ENCODE measurements around the gene POTEG.
"Not testable (repeated sequence)": the region's sequence is repeated elsewhere in the genome, so short reads cannot be mapped to it uniquely, and the experiment has no call there.

Gene POTEG

DNA sequence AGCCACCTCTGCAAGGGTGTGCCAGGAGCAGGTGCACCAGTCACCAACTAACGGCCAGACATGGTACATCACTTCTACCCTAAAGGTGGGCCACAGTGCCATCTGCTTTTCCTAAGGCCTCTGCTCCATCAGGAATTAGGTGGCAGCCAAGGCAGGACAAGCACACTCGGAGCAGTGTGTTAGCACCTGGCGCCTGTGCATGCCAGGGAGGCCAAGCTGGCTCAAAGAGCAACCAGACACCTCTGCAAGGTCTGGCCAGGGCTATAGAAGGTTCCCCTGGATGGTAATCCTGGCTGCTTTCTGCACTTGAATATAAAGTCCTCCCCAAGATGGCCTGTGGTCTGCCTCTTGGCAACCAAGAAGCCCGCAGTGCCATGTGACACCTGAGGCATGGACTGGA is 45.4 kb downstream of the POTEG start:
- H4K12ac ChIP-seq (ENCODE audit: low read depth, low read length); DNase-seq; H2BK5ac ChIP-seq (ENCODE audit: low read depth, low read length, poor library complexity); H3K4ac ChIP-seq (ENCODE audit: low read depth, low read length); H3K27me3 ChIP-seq (ENCODE audit: insufficient read depth, low read length); H3K4me3 ChIP-seq (ENCODE audit: low read depth, low read length); H3K36me3 ChIP-seq (ENCODE audit: control insufficient read depth in 1 of 2, insufficient read depth in 2 of 2, low read length in 2 of 2); H3K23ac ChIP-seq (ENCODE audit: low read length); H3K79me1 ChIP-seq (ENCODE audit: low read length); H4K8ac ChIP-seq (ENCODE audit: low read depth, low read length); H3K27ac ChIP-seq (ENCODE audit: low read depth, low read length); H2AFZ ChIP-seq (ENCODE audit: insufficient read depth, low read length, poor library complexity); H3K9me3 ChIP-seq (ENCODE audit: insufficient read depth, low read depth, low read length); H3K9ac ChIP-seq (ENCODE audit: low read length); H3K18ac ChIP-seq (ENCODE audit: low read length); H2BK120ac ChIP-seq (ENCODE audit: insufficient read depth, low read length, poor library complexity); H4K91ac ChIP-seq (ENCODE audit: low read depth, low read length); H3K14ac ChIP-seq (ENCODE audit: low read length); H3K79me2 ChIP-seq (ENCODE audit: control insufficient read depth, insufficient read depth, low read length, poor library complexity); H2BK12ac ChIP-seq (ENCODE audit: low read length); H3K4me2 ChIP-seq (ENCODE audit: low read length); H2AK5ac ChIP-seq (ENCODE audit: low read length); H3K4me1 ChIP-seq (ENCODE audit: control insufficient read depth in 1 of 2, insufficient read depth in 2 of 2, low read length in 2 of 2): not testable (repeated sequence)
- no CpG with 5 or more reads among the region's 4 CpGs for WGBS (ENCODE audit: extremely low coverage, insufficient coverage, insufficient read length)

DNA sequence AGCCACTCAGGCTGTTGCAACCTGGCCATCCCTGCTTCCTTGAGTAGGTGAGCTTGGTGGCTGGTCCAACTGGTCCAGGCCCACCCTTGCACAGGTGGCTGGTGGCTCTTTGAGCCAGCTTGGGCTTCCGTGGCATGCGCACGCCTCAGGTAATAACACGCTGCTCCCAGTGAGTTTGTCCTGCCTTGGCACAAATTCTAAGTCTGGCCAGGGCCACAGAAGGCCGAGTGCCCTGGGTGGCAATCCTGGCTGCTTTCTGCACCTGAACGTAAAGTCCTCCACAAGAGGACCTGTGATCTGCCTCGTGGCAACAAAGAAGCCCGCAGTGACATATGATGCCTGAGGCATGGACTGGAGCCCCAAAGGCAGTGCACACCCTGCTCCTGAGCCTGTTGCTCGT is 47.1 kb downstream of the POTEG start:
- H3K4me3 ChIP-seq (ENCODE audit: low read depth, low read length); H3K4ac ChIP-seq (ENCODE audit: low read depth, low read length); H2AK5ac ChIP-seq (ENCODE audit: low read length); H4K91ac ChIP-seq (ENCODE audit: low read depth, low read length); H2AFZ ChIP-seq (ENCODE audit: insufficient read depth, low read length, poor library complexity); H3K79me1 ChIP-seq (ENCODE audit: low read length); DNase-seq; H4K8ac ChIP-seq (ENCODE audit: low read depth, low read length); H3K4me1 ChIP-seq (ENCODE audit: control insufficient read depth in 1 of 2, insufficient read depth in 2 of 2, low read length in 2 of 2); H3K18ac ChIP-seq (ENCODE audit: low read length); H2BK12ac ChIP-seq (ENCODE audit: low read length); H3K27ac ChIP-seq (ENCODE audit: low read depth, low read length); H3K9me3 ChIP-seq (ENCODE audit: insufficient read depth, low read depth, low read length); H3K23ac ChIP-seq (ENCODE audit: low read length); H3K9ac ChIP-seq (ENCODE audit: low read length); H3K4me2 ChIP-seq (ENCODE audit: low read length); H3K14ac ChIP-seq (ENCODE audit: low read length); H4K12ac ChIP-seq (ENCODE audit: low read depth, low read length); H3K79me2 ChIP-seq (ENCODE audit: control insufficient read depth, insufficient read depth, low read length, poor library complexity); H2BK5ac ChIP-seq (ENCODE audit: low read depth, low read length, poor library complexity); H2BK120ac ChIP-seq (ENCODE audit: insufficient read depth, low read length, poor library complexity); H3K27me3 ChIP-seq (ENCODE audit: insufficient read depth, low read length); H3K36me3 ChIP-seq (ENCODE audit: control insufficient read depth in 1 of 2, insufficient read depth in 2 of 2, low read length in 2 of 2): not testable (repeated sequence)
- WGBS (ENCODE audit: extremely low coverage, insufficient coverage, insufficient read length) = no CpG with 5 or more reads among the region's 9 CpGs

DNA sequence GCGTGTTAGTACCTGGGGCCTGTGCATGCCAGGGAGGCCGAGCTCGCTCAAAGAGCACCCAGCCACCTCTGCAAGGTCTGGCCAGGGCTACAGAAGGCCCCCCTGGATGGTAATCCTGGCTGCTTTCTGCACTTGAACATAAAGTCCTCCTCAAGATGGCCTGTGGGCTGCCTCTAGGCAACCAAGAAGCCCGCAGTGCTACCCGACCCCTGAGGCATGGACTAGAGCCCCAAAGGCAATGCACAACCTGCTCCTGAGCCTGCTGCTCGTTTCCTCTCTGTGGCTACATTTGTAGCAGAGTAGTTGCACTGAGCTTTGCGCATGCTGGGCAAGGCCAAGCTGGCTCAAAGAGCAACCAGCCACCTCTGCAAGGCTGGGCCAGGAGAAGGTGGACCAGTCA is 47.8 kb downstream of the POTEG start:
- not testable (repeated sequence) for H3K4me2 ChIP-seq (ENCODE audit: low read length); H2AFZ ChIP-seq (ENCODE audit: insufficient read depth, low read length, poor library complexity); H4K8ac ChIP-seq (ENCODE audit: low read depth, low read length); H3K4me3 ChIP-seq (ENCODE audit: low read depth, low read length); H3K23ac ChIP-seq (ENCODE audit: low read length); H3K14ac ChIP-seq (ENCODE audit: low read length); H2BK120ac ChIP-seq (ENCODE audit: insufficient read depth, low read length, poor library complexity); H3K36me3 ChIP-seq (ENCODE audit: control insufficient read depth in 1 of 2, insufficient read depth in 2 of 2, low read length in 2 of 2); H3K4me1 ChIP-seq (ENCODE audit: control insufficient read depth in 1 of 2, insufficient read depth in 2 of 2, low read length in 2 of 2); H3K79me2 ChIP-seq (ENCODE audit: control insufficient read depth, insufficient read depth, low read length, poor library complexity); H3K4ac ChIP-seq (ENCODE audit: low read depth, low read length); H3K9me3 ChIP-seq (ENCODE audit: insufficient read depth, low read depth, low read length); DNase-seq; H2AK5ac ChIP-seq (ENCODE audit: low read length); H3K27ac ChIP-seq (ENCODE audit: low read depth, low read length); H3K18ac ChIP-seq (ENCODE audit: low read length); H2BK12ac ChIP-seq (ENCODE audit: low read length); H4K91ac ChIP-seq (ENCODE audit: low read depth, low read length); H3K27me3 ChIP-seq (ENCODE audit: insufficient read depth, low read length); H4K12ac ChIP-seq (ENCODE audit: low read depth, low read length); H3K9ac ChIP-seq (ENCODE audit: low read length); H2BK5ac ChIP-seq (ENCODE audit: low read depth, low read length, poor library complexity); H3K79me1 ChIP-seq (ENCODE audit: low read length)
- WGBS (ENCODE audit: extremely low coverage, insufficient coverage, insufficient read length) = no CpG with 5 or more reads among the region's 7 CpGs

DNA sequence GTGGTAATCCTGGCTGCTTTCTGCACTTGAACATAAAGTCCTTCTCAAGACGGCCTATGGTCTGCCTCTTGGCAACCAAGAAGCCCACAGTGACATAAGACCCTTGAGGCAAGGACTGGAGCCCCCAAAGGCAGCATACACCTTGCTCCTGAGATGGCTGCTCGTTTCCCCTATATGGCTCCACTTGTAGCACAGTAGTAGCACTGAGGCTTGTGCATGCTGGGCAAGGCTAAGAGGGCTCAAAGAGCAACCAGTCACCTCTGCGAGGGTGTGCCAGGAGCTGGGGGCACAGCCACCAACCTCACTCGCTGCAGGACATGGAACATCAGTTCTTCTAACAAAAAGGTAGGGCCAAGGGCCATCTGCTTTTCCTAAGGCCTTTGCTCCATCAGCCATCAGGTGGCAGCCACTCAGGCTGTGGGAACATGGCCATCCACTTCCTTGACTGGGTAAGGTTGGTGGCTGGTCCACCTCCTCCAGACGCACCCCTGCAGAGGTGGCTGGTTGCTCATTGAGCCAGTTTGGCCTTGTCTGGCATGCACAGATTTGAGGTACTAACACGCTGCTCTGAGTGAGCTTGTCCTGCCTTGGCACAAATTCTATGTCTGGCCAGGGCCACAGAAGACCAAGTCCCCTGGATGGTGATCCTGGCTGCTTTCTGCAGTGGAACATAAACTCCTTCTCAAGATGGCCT is 49.9 kb downstream of the POTEG start:
- H3K14ac ChIP-seq (ENCODE audit: low read length); H3K9me3 ChIP-seq (ENCODE audit: insufficient read depth, low read depth, low read length); H2AK5ac ChIP-seq (ENCODE audit: low read length); H3K4me1 ChIP-seq (ENCODE audit: control insufficient read depth in 1 of 2, insufficient read depth in 2 of 2, low read length in 2 of 2); H3K27ac ChIP-seq (ENCODE audit: low read depth, low read length); H3K4me3 ChIP-seq (ENCODE audit: low read depth, low read length); H2BK5ac ChIP-seq (ENCODE audit: low read depth, low read length, poor library complexity); H3K4ac ChIP-seq (ENCODE audit: low read depth, low read length); H4K12ac ChIP-seq (ENCODE audit: low read depth, low read length); DNase-seq; H3K23ac ChIP-seq (ENCODE audit: low read length); H3K4me2 ChIP-seq (ENCODE audit: low read length); H4K91ac ChIP-seq (ENCODE audit: low read depth, low read length); H4K8ac ChIP-seq (ENCODE audit: low read depth, low read length); H2BK12ac ChIP-seq (ENCODE audit: low read length); H2AFZ ChIP-seq (ENCODE audit: insufficient read depth, low read length, poor library complexity); H3K9ac ChIP-seq (ENCODE audit: low read length); H3K27me3 ChIP-seq (ENCODE audit: insufficient read depth, low read length); H3K36me3 ChIP-seq (ENCODE audit: control insufficient read depth in 1 of 2, insufficient read depth in 2 of 2, low read length in 2 of 2); H3K18ac ChIP-seq (ENCODE audit: low read length); H3K79me2 ChIP-seq (ENCODE audit: control insufficient read depth, insufficient read depth, low read length, poor library complexity); H3K79me1 ChIP-seq (ENCODE audit: low read length); H2BK120ac ChIP-seq (ENCODE audit: insufficient read depth, low read length, poor library complexity): not testable (repeated sequence)
- WGBS (ENCODE audit: extremely low coverage, insufficient coverage, insufficient read length) = no CpG with 5 or more reads among the region's 6 CpGs
